Measurements from ENCODE around the gene KRTAP5-4. TPM values are rescaled to one million over a fixed set of nuclear protein-coding genes. Genes with fewer than 3 reads are reported as not detected.

The KRTAP5-4 gene
- total RNA-seq, 1 experiment from 2014 or later, result not detected

GRCh38 chr11:1642288-1643145 lies 20.6 kb upstream of the KRTAP5-4 start:
- ChIA-PET POLR2A (ENCODE audit: low non-redundant PET) (no interaction called here), CTCF (no interaction called here)
- DNase-seq (ENCODE audit: low spot score), result no peak
- Histone ChIP-seq H3K4me1 (ENCODE audit: insufficient read depth, low read length, poor library complexity, severe bottlenecking) (no peaks in the 10 kb centered on the region), H3K9me3 (ENCODE audit: low read depth, low read length, poor library complexity, severe bottlenecking) (no peaks in the 10 kb centered on the region), H3K4me3 (ENCODE audit: low read depth, low read length, poor library complexity, severe bottlenecking) (no peak overlapping the region), H3K36me3 (ENCODE audit: insufficient read depth, low read length, poor library complexity, severe bottlenecking) (no peaks in the 10 kb centered on the region), H3K27me3 (replicated peaks; ENCODE audit: insufficient read depth, low read depth, low read length, poor library complexity) (no peaks in the 10 kb centered on the region), H3K27ac (ENCODE audit: low read depth, low read length, poor library complexity, severe bottlenecking) (no peak overlapping the region)
- TF ChIP-seq EZH2 (IDR thresholded peaks at IDR 0.05; ENCODE audit: borderline replicate concordance, low read depth, low read length, poor library complexity, severe bottlenecking) (no peak), CTCF (conservative IDR thresholded peaks at IDR 0.05; ENCODE audit: low read depth, low read length) (no peak)
- intact Hi-C loops (cut with micrococcal nuclease; ENCODE audit: unreplicated experiment), result no loop called here
- no TSS peak for BruUV-seq (replicated peaks)

- Histone ChIP-seq H3K4me3 (ENCODE audit: low read depth, low read length, poor library complexity, severe bottlenecking) (no peak overlapping the region), H3K9me3 (ENCODE audit: low read depth, low read length, poor library complexity, severe bottlenecking) (no peaks in the 10 kb centered on the region), H3K4me1 (ENCODE audit: insufficient read depth, low read length, poor library complexity, severe bottlenecking) (no peaks in the 10 kb centered on the region), H3K27ac (ENCODE audit: low read depth, low read length, poor library complexity, severe bottlenecking) (no peak overlapping the region), H3K27me3 (replicated peaks; ENCODE audit: insufficient read depth, low read depth, low read length, poor library complexity) (no peaks in the 10 kb centered on the region), H3K36me3 (ENCODE audit: insufficient read depth, low read length, poor library complexity, severe bottlenecking) (no peaks in the 10 kb centered on the region)
- CTCF ChIA-PET, result no interaction called here
- TF ChIP-seq EZH2 (IDR thresholded peaks at IDR 0.05; ENCODE audit: borderline replicate concordance, low read depth, low read length, poor library complexity, severe bottlenecking), result no peak
- no peak for TF ChIP-seq CTCF (conservative IDR thresholded peaks at IDR 0.05; ENCODE audit: low read depth, low read length)
- intact Hi-C loops (cut with micrococcal nuclease; ENCODE audit: unreplicated experiment), result no loop called here
- DNase-seq (ENCODE audit: low spot score), result no peak
- POLR2A ChIA-PET (ENCODE audit: low non-redundant PET), result no interaction called here
- no TSS peak for BruUV-seq (replicated peaks)
Measured at GRCh38 chr11:1641096-1641495, 19.2 kb upstream of the KRTAP5-4 start.

- intact Hi-C loops (cut with micrococcal nuclease; ENCODE audit: unreplicated experiment), result no loop called here
- no peaks in the 10 kb centered on the region for H3K36me3 ChIP-seq (ENCODE audit: insufficient read depth, low read length, poor library complexity, severe bottlenecking)
- TF ChIP-seq EZH2 (IDR thresholded peaks at IDR 0.05; ENCODE audit: borderline replicate concordance, low read depth, low read length, poor library complexity, severe bottlenecking), result no peak
- peak; percentile 81 for TF ChIP-seq CTCF (conservative IDR thresholded peaks at IDR 0.05; ENCODE audit: low read depth, low read length)
- no peak overlapping the region for H3K4me3 ChIP-seq (ENCODE audit: low read depth, low read length, poor library complexity, severe bottlenecking)
- ChIA-PET POLR2A (ENCODE audit: low non-redundant PET) (no interaction called here), CTCF (interaction anchor here (0.5 to 0.6 kb wide), 2 partner anchors 41 to 254 kb away, joined by 4 to 16 read pairs; no protein-coding TSS in a partner anchor)
- DNase-seq (ENCODE audit: low spot score), result peak; percentile 33
- H3K27me3 ChIP-seq (replicated peaks; ENCODE audit: insufficient read depth, low read depth, low read length, poor library complexity), result peaks cover 4% of the 10 kb centered on the region
- no peak overlapping the region for H3K27ac ChIP-seq (ENCODE audit: low read depth, low read length, poor library complexity, severe bottlenecking)
- H3K4me1 ChIP-seq (ENCODE audit: insufficient read depth, low read length, poor library complexity, severe bottlenecking), result no peaks in the 10 kb centered on the region
- no TSS peak for BruUV-seq (replicated peaks)
- no peaks in the 10 kb centered on the region for H3K9me3 ChIP-seq (ENCODE audit: low read depth, low read length, poor library complexity, severe bottlenecking)
Measured at GRCh38 chr11:1640076-1640946, 18.4 kb upstream of the KRTAP5-4 start.

Data from A673 (cell line).